Measurements from ENCODE around the gene PPP4R1.
"Not testable (repeated sequence)": the region's sequence is repeated elsewhere in the genome, so short reads cannot be mapped to it uniquely, and the experiment has no call there.

PPP4R1 gene

GRCh38 chr18:9614401-9615279, at the start of gene PPP4R1:
Gene PPP4R1, minus strand, starts transcription at chr18:9614559. Its CDS starts 75 bp downstream, at chr18:9614484.
- in situ Hi-C loops (cut with MboI; ENCODE audit: low sequenced_read_pairs), result no loop called here

- in situ Hi-C loops (cut with MboI; ENCODE audit: low sequenced_read_pairs), result no loop called here
These were observed 49.0 kb upstream of the PPP4R1 start for GRCh38 chr18:9663377-9663776.

DNA sequence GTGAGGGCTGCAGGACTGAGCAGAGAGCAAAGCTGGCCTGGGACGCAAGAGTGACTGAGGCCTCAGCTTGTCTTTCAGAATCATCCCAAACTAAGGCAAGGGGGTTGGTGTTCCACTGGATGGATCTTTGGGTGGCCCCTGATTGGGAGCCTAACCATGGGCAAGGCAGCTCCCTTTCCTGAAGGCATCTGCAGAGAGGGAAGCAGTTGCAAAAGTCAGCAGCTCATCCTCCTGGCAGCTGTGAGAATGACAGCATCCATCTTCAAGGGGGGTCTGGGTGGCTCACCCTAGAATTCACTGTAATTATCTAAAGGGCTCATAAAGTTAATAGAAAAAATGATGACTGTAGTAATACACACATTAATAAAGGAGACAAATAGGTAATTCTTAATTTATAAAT, 47.2 kb upstream of the PPP4R1 start:
- in situ Hi-C loops (cut with MboI; ENCODE audit: low sequenced_read_pairs), result no loop called here

- in situ Hi-C loops (cut with MboI; ENCODE audit: low sequenced_read_pairs), result no loop called here
These were observed 45.4 kb upstream of the PPP4R1 start for GRCh38 chr18:9659499-9660375.

- in situ Hi-C loops (cut with MboI; ENCODE audit: low sequenced_read_pairs), result no loop called here
These were observed 43.8 kb upstream of the PPP4R1 start for GRCh38 chr18:9658087-9658641.

GRCh38 chr18:9655232-9655767, 40.9 kb upstream of the PPP4R1 start:
- in situ Hi-C loops (cut with MboI; ENCODE audit: low sequenced_read_pairs), result no loop called here

GRCh38 chr18:9653390-9653789, 39.0 kb upstream of the PPP4R1 start:
- in situ Hi-C loops (cut with MboI; ENCODE audit: low sequenced_read_pairs), result no loop called here

DNA sequence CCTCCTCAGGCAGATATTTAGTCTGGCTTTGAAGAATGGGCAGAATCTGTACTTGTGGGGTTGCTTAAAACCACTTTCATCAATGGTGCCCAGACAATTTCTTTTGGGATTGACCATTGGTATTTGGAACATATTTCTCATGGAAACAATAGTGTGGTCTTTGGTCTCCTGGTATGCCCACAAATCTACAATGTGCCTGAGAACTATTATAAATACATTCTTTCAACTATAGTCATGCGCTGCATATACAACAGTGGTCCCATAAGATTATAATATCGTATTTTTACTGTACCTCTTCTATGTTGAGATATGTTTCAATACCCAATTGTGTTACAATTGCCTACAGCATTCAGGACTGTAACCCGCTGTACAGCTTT, 34.8 kb upstream of the PPP4R1 start:
- in situ Hi-C loops (cut with MboI; ENCODE audit: low sequenced_read_pairs), result no loop called here

GRCh38 chr18:9648431-9649163, 34.2 kb upstream of the PPP4R1 start:
- in situ Hi-C loops (cut with MboI; ENCODE audit: low sequenced_read_pairs), result no loop called here

GRCh38 chr18:9647496-9648323, 33.4 kb upstream of the PPP4R1 start:
- in situ Hi-C loops (cut with MboI; ENCODE audit: low sequenced_read_pairs), result no loop called here

- in situ Hi-C loops (cut with MboI; ENCODE audit: low sequenced_read_pairs), result no loop called here
These were observed 29.2 kb upstream of the PPP4R1 start for GRCh38 chr18:9643549-9643948.

DNA sequence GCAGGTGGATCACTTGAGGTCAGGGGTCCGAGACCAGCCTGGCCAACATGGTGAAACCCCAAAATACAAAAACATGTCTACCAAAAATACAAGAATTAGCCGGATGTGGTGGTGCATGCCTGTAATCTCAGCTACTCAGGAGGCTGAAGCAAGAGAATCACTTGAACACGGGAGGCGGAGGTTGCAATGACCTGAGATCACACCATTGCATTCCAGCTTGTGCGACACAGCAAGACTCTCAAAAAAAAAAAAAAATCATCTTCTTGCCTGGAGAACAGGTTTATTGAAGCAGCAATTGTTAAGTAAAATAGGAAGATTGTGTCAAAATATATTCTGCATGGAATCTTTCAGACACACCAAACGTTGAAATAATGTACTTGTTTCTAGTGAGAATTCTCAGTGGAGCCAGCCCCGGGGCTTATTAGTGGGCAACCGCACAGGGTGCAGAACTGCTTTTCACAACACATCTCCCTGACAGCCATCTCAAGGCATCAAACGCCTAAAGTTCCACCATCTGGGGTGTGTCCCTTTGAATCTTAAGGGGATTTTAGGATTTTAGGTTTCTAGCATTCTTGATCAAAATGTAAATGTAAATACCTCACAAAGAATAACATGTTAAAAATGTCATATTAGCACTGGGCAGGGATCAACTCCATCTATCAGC, 28.6 kb upstream of the PPP4R1 start:
- in situ Hi-C loops (cut with MboI; ENCODE audit: low sequenced_read_pairs), result no loop called here

GRCh38 chr18:9641081-9641480, 26.7 kb upstream of the PPP4R1 start:
- in situ Hi-C loops (cut with MboI; ENCODE audit: low sequenced_read_pairs), result not testable (repeated sequence)

DNA sequence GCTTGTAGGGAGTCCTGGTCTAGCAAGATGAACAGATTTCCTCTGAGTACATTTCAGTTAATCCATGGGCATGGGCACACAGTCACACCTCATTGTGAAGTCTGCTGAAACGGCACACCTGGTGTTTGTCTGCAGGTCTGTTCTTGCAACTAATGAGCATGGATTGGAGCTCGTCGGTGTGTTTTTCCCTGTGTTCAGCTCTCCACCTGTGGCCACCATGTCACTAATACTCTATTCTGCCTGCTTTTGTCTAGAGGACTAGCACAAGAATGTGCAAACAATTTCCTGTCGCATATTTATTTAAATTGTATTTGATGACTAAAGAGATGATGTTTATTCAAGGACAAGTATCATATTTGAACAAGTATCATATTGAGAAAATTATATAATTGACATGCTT, 24.5 kb upstream of the PPP4R1 start:
- in situ Hi-C loops (cut with MboI; ENCODE audit: low sequenced_read_pairs), result no loop called here

- in situ Hi-C loops (cut with MboI; ENCODE audit: low sequenced_read_pairs), result no loop called here
These were observed 22.8 kb upstream of the PPP4R1 start for GRCh38 chr18:9637036-9637767.

DNA sequence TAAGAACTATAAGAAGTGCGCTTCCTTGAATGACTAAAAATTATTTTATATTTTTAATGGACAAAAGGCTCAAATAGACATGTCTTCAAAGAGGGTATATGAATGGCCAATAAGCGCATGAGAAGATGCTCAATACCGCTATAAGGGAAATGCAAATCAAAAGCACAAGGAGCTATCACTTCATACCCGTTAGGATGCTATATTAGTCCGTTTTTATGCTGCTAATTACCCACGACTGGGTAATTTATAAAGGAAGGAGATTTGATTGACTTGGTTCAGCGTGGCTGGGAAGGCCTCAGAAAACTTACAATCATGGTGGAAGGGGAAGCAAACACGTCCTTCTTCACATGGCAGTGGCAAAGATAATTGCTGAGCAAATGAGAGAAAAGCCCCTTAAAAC, 20.5 kb upstream of the PPP4R1 start:
- in situ Hi-C loops (cut with MboI; ENCODE audit: low sequenced_read_pairs), result no loop called here

DNA sequence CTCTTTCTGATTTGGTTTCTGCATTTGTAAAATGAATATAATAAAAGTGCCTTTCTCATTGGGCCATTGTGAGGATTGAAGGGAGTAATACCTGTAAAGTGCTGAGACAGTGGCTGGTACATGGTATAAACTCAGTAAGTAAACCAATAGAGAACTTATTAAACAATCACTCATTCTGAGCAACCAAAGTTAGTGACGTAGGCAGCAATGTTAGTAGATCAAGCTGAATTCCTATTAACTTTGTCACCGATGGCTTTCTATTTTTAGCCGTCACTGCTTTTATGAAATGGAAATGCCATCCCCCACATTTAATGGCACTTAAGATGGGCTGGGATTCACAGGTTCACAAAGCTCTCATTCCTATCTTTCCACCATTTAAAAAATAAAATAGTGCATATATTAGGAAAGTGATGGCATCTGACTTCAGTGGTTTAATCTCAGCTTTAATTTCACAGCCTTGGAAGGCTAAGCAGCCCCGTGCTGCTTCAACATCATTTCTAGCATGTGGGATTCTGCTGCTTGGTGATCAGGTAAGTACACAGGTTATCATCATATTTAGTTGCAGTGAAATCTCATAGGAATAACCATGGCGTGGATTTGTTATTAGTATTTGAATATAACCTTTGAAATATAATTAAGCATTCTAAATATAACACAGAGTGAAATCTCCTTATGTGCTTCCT, 17.6 kb upstream of the PPP4R1 start:
- in situ Hi-C loops (cut with MboI; ENCODE audit: low sequenced_read_pairs), result no loop called here

DNA sequence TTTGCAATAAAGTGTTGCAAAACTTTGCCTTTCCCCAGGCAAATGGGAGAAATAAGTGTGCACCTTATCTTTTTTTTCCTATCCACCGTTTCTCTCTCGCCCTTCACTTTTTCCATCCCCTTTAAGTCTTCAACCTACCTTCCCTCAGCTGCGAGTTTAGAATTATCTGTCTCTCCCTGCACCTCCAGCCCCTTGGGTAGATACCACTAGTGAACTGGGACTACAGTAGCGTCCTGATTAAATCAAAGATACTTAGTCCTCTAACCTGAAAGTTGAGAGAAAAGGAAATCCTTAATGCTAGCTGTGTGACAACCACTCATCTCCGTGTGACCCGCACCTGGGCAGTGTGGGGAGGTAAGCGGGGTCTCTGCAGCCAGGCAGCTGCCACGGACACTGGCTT, 16.1 kb upstream of the PPP4R1 start:
- in situ Hi-C loops (cut with MboI; ENCODE audit: low sequenced_read_pairs), result no loop called here
